ENCODE data around the gene NEMP1.

The NEMP1 gene

GRCh38 chr12:57099047-57099714 lies 20.6 kb upstream of the NEMP1 start:
- TF ChIP-seq GATA3 (IDR thresholded peaks at IDR 0.05; ENCODE audit: low read depth, low read length) = no peak
- no peak for TF ChIP-seq GATA2 (IDR thresholded peaks at IDR 0.05; ENCODE audit: low read depth, low read length)

- TF ChIP-seq GATA2 (IDR thresholded peaks at IDR 0.05; ENCODE audit: low read depth, low read length) = no peak
- TF ChIP-seq GATA3 (IDR thresholded peaks at IDR 0.05; ENCODE audit: low read depth, low read length) = no peak
Observed at GRCh38 chr12:57098546-57098945, 20.0 kb upstream of the NEMP1 start.

- TF ChIP-seq GATA2 (IDR thresholded peaks at IDR 0.05; ENCODE audit: low read depth, low read length) (no peak), GATA3 (IDR thresholded peaks at IDR 0.05; ENCODE audit: low read depth, low read length) (no peak)
Observed at GRCh38 chr12:57097554-57097835, 18.9 kb upstream of the NEMP1 start.

- TF ChIP-seq GATA3 (IDR thresholded peaks at IDR 0.05; ENCODE audit: low read depth, low read length) = no peak
- no peak for TF ChIP-seq GATA2 (IDR thresholded peaks at IDR 0.05; ENCODE audit: low read depth, low read length)
Observed at GRCh38 chr12:57096748-57097553, 18.4 kb upstream of the NEMP1 start.

- TF ChIP-seq GATA2 (IDR thresholded peaks at IDR 0.05; ENCODE audit: low read depth, low read length) = no peak
- no peak for TF ChIP-seq GATA3 (IDR thresholded peaks at IDR 0.05; ENCODE audit: low read depth, low read length)
Observed at GRCh38 chr12:57096099-57096572, 17.5 kb upstream of the NEMP1 start.

GRCh38 chr12:57095440-57095839 lies 16.8 kb upstream of the NEMP1 start:
- no peak for TF ChIP-seq GATA2 (IDR thresholded peaks at IDR 0.05; ENCODE audit: low read depth, low read length)
- no peak for TF ChIP-seq GATA3 (IDR thresholded peaks at IDR 0.05; ENCODE audit: low read depth, low read length)

- TF ChIP-seq GATA3 (IDR thresholded peaks at IDR 0.05; ENCODE audit: low read depth, low read length) (no peak), GATA2 (IDR thresholded peaks at IDR 0.05; ENCODE audit: low read depth, low read length) (no peak)
Observed at GRCh38 chr12:57094208-57095160, 15.9 kb upstream of the NEMP1 start.

GRCh38 chr12:57093415-57094207 lies 15.0 kb upstream of the NEMP1 start:
- TF ChIP-seq GATA3 (IDR thresholded peaks at IDR 0.05; ENCODE audit: low read depth, low read length) (no peak), GATA2 (IDR thresholded peaks at IDR 0.05; ENCODE audit: low read depth, low read length) (no peak)

- TF ChIP-seq GATA2 (IDR thresholded peaks at IDR 0.05; ENCODE audit: low read depth, low read length) (no peak), GATA3 (IDR thresholded peaks at IDR 0.05; ENCODE audit: low read depth, low read length) (no peak)
Observed at GRCh38 chr12:57092876-57093414, 14.4 kb upstream of the NEMP1 start.

- TF ChIP-seq GATA2 (IDR thresholded peaks at IDR 0.05; ENCODE audit: low read depth, low read length) = no peak
- no peak for TF ChIP-seq GATA3 (IDR thresholded peaks at IDR 0.05; ENCODE audit: low read depth, low read length)
Observed at GRCh38 chr12:57092529-57092862, 13.9 kb upstream of the NEMP1 start.

GRCh38 chr12:57091638-57092528 lies 13.3 kb upstream of the NEMP1 start:
- TF ChIP-seq GATA3 (IDR thresholded peaks at IDR 0.05; ENCODE audit: low read depth, low read length) (no peak), GATA2 (IDR thresholded peaks at IDR 0.05; ENCODE audit: low read depth, low read length) (no peak)

- TF ChIP-seq GATA2 (IDR thresholded peaks at IDR 0.05; ENCODE audit: low read depth, low read length) = no peak
- no peak for TF ChIP-seq GATA3 (IDR thresholded peaks at IDR 0.05; ENCODE audit: low read depth, low read length)
Observed at GRCh38 chr12:57090924-57091637, 12.5 kb upstream of the NEMP1 start.
